Neuronal stem cell (in vitro differentiated cells): ENCODE results near the gene INHBE.
A peak's percentile ranks its signal among the peaks of the same experiment; 100 is the strongest.

Source experiments
- DNase-seq: peaks from one replicate; pipeline ENCODE4 v3.0.0-alpha.2; 2013; ENCODE audit warnings: low spot score
- H2AFZ ChIP-seq: one replicate; pipeline ENCODE4 v1.6.1; 2013; ENCODE audit warnings: mild to moderate bottlenecking, low read length, inconsistent platforms
- H2AK5ac ChIP-seq: 2 replicates; pipeline ENCODE4 v1.6.1; 2013; ENCODE audit warnings: low read depth, mild to moderate bottlenecking, inconsistent platforms, low read length, moderate library complexity, mixed read lengths
- H2BK120ac ChIP-seq: 2 replicates; pipeline ENCODE4 v1.6.1; 2013; ENCODE audit warnings: low read depth, mild to moderate bottlenecking, inconsistent platforms, low read length, moderate library complexity, mixed read lengths
- H2BK12ac ChIP-seq: one replicate; pipeline ENCODE4 v1.6.1; 2013; ENCODE audit warnings: low read length, inconsistent platforms
- H2BK15ac ChIP-seq: 2 replicates; pipeline ENCODE4 v1.6.1; 2013; ENCODE audit warnings: mild to moderate bottlenecking, low read length, inconsistent platforms, mixed read lengths
- H2BK5ac ChIP-seq: one replicate; pipeline ENCODE4 v1.6.1; 2013; ENCODE audit warnings: inconsistent platforms, mild to moderate bottlenecking, low read length, moderate library complexity
- H3K14ac ChIP-seq: one replicate; pipeline ENCODE4 v1.6.1; 2013; ENCODE audit warnings: low read length, inconsistent platforms
- H3K18ac ChIP-seq: 2 replicates; pipeline ENCODE4 v1.6.1; 2013; ENCODE audit warnings: low read length, inconsistent platforms
- H3K23ac ChIP-seq: 2 replicates; pipeline ENCODE4 v1.6.1; 2013; ENCODE audit warnings: low read depth, mild to moderate bottlenecking, mixed read lengths, low read length, inconsistent platforms; ENCODE audit not compliant: poor library complexity
- H3K27ac ChIP-seq: replicated peaks from 3 replicates; pipeline ENCODE4 v1.5.1; 2013; ENCODE audit warnings: low read length, inconsistent platforms
- H3K27me3 ChIP-seq, 3 experiments: 2 replicates each; pipeline ENCODE4 v1.6.1; 2013; ENCODE audit warnings: low read length in 3 of 3, mild to moderate bottlenecking in 2 of 3, inconsistent platforms in 1 of 3, low read depth in 1 of 3, mixed read lengths in 1 of 3, moderate library complexity in 1 of 3; ENCODE audit not compliant: control insufficient read depth in 3 of 3, insufficient read depth in 3 of 3
- H3K36me3 ChIP-seq, 2 donors: replicated peaks in 1 of 2; 2 replicates each; pipeline ENCODE4 v1.6.1; 2013; ENCODE audit warnings: low read length in 2 of 2; ENCODE audit not compliant: control insufficient read depth in 2 of 2, insufficient read depth in 2 of 2
- H3K4ac ChIP-seq: 2 replicates; pipeline ENCODE4 v1.6.1; 2013; ENCODE audit warnings: inconsistent platforms, mild to moderate bottlenecking, low read length, moderate library complexity
- H3K4me1 ChIP-seq, 2 donors: 1 replicate in 1 of 2; 2 replicates in 1 of 2; pipeline ENCODE4 v1.6.1; 2013; ENCODE audit warnings: low read length in 2 of 2, low read depth in 1 of 2; ENCODE audit not compliant: control insufficient read depth in 2 of 2, insufficient read depth in 1 of 2
- H3K4me2 ChIP-seq: one replicate; pipeline ENCODE4 v1.6.1; 2013; ENCODE audit warnings: mild to moderate bottlenecking, low read length, inconsistent platforms; ENCODE audit not compliant: insufficient read depth, poor library complexity, severe bottlenecking
- H3K4me3 ChIP-seq, 2 donors: 2 replicates each; pipeline ENCODE4 v1.5.1; 2013; ENCODE audit warnings: low read length in 2 of 2, mild to moderate bottlenecking in 2 of 2, inconsistent platforms in 1 of 2, moderate library complexity in 1 of 2
- H3K79me1 ChIP-seq: one replicate; pipeline ENCODE4 v1.6.1; 2013; ENCODE audit warnings: low read depth, mild to moderate bottlenecking, inconsistent platforms, low read length, moderate library complexity
- H3K9ac ChIP-seq: one replicate; pipeline ENCODE4 v1.6.1; 2013; ENCODE audit warnings: mild to moderate bottlenecking, low read depth, low read length, inconsistent platforms; ENCODE audit not compliant: poor library complexity
- H3K9me3 ChIP-seq, 2 donors: replicated peaks in 1 of 2; 2 replicates each; pipeline versions ENCODE3 to v1.6.1; 2013; ENCODE audit warnings: low read length in 2 of 2, mild to moderate bottlenecking in 2 of 2, inconsistent platforms in 1 of 2, low read depth in 1 of 2, mixed read lengths in 1 of 2, moderate library complexity in 1 of 2; ENCODE audit not compliant: control insufficient read depth in 2 of 2, insufficient read depth in 1 of 2
- H4K8ac ChIP-seq: one replicate; pipeline ENCODE4 v1.6.1; 2013; ENCODE audit warnings: low read depth, mild to moderate bottlenecking, inconsistent platforms, low read length, moderate library complexity
- H4K91ac ChIP-seq: one replicate; pipeline ENCODE4 v1.6.1; 2013; ENCODE audit warnings: low read length, low read depth, mild to moderate bottlenecking, inconsistent platforms; ENCODE audit not compliant: poor library complexity
- WGBS, 2 donors: extraction: QIAGEN DNeasy Blood & Tissue Kit; methylation state at CpG; one replicate each; pipeline ENCODE4 v1.1.7; 2013; ENCODE audit warnings: missing lambda C conversion rate in 2 of 2, mixed read lengths in 1 of 2; ENCODE audit not compliant: insufficient read length in 2 of 2, insufficient replicate concordance in 1 of 2; ENCODE audit errors: extremely low coverage in 2 of 2; 5-methylcytosine and 5-hydroxymethylcytosine counted together

The INHBE gene

GRCh38 chr12:57479376-57480115 lies 24.4 kb downstream of the INHBE start, which contains the start of gene ARHGAP9:
Gene ARHGAP9, minus strand, starts transcription at chr12:57479866. Its CDS starts 460 bp downstream, at chr12:57479406.
- no peak for DNase-seq
- no peak within 1 kb of the TSS for H3K4me2 ChIP-seq
- no peak within 1 kb of the TSS for H3K4ac ChIP-seq
- no peak within 1 kb of the TSS for H4K91ac ChIP-seq
- no peak within 1 kb of the TSS for H3K9ac ChIP-seq
- H2BK15ac ChIP-seq, result no peak within 1 kb of the TSS
- no peak within 1 kb of the TSS for H2AFZ ChIP-seq
- H3K18ac ChIP-seq, result no peak within 1 kb of the TSS
- peaks cover 21 to 51% (median 50%) of the 10 kb centered on the region in 3 experiments for H3K27me3 ChIP-seq
- no peak within 1 kb of the TSS for H3K23ac ChIP-seq
- H2BK120ac ChIP-seq, result no peak within 1 kb of the TSS
- no peak within 1 kb of the TSS for H3K27ac ChIP-seq
- peaks cover 5 to 23% of the 10 kb centered on the region in 2 donors for H3K4me1 ChIP-seq
- no peak within 1 kb of the TSS for H2BK12ac ChIP-seq
- H2BK5ac ChIP-seq, result no peak within 1 kb of the TSS
- WGBS, 2 donors, result no CpG with 5 or more reads among the region's 6 CpGs
- no peak within 1 kb of the TSS for H3K14ac ChIP-seq
- H2AK5ac ChIP-seq, result no peak within 1 kb of the TSS
- no peaks in the 10 kb centered on the region for H3K79me1 ChIP-seq
- no peak within 1 kb of the TSS for H4K8ac ChIP-seq
- no peak within 1 kb of the TSS for H3K4me3 ChIP-seq
- peaks cover 0 to 2% of the 10 kb centered on the region in 2 donors for H3K9me3 ChIP-seq
- H3K36me3 ChIP-seq, result no peaks in the 10 kb centered on the region

- Histone ChIP-seq H3K14ac (no peak overlapping the region), H3K27ac (no peak overlapping the region), H3K4me1 (peaks cover 0 to 12% of the 10 kb centered on the region in 2 donors), H3K4me3 (no peak overlapping the region), H2BK5ac (no peak overlapping the region), H3K9ac (no peak overlapping the region), H3K36me3 (no peaks in the 10 kb centered on the region), H4K8ac (no peak overlapping the region), H3K18ac (no peak overlapping the region), H3K27me3 (peaks cover 3 to 29% (median 29%) of the 10 kb centered on the region in 3 experiments), H3K9me3 (no peaks in the 10 kb centered on the region), H3K79me1 (no peaks in the 10 kb centered on the region), H3K23ac (no peak overlapping the region), H3K4ac (no peak overlapping the region), H2AFZ (peak overlapping the region; percentile 54), H2AK5ac (no peak overlapping the region), H2BK120ac (no peak overlapping the region), H2BK12ac (no peak overlapping the region), H4K91ac (no peak overlapping the region), H3K4me2 (no peak overlapping the region), H2BK15ac (no peak overlapping the region)
- DNase-seq, result no peak
- no CpG with 5 or more reads among the region's 1 CpG for WGBS, 2 donors
Measured at GRCh38 chr12:57481671-57482070, 26.6 kb downstream of the INHBE start.

- Histone ChIP-seq H3K4me2 (no peak overlapping the region), H2BK5ac (no peak overlapping the region), H3K36me3 (no peaks in the 10 kb centered on the region), H3K4me1 (peaks cover 0 to 2% of the 10 kb centered on the region in 2 donors), H3K9me3 (no peaks in the 10 kb centered on the region), H2BK12ac (no peak overlapping the region), H4K91ac (no peak overlapping the region), H3K27me3 (peaks cover 0 to 15% (median 13%) of the 10 kb centered on the region in 3 experiments), H3K4ac (no peak overlapping the region), H2AFZ (peak overlapping the region; percentile 25), H3K23ac (no peak overlapping the region), H3K18ac (no peak overlapping the region), H3K14ac (no peak overlapping the region), H3K9ac (no peak overlapping the region), H2BK120ac (no peak overlapping the region), H4K8ac (no peak overlapping the region), H2AK5ac (no peak overlapping the region), H3K79me1 (peaks cover 5% of the 10 kb centered on the region), H3K4me3 (no peak overlapping the region), H2BK15ac (no peak overlapping the region), H3K27ac (no peak overlapping the region)
- no CpG with 5 or more reads among the region's 5 CpGs for WGBS, 2 donors
- DNase-seq, result no peak
Measured at GRCh38 chr12:57483466-57483865, 28.4 kb downstream of the INHBE start.

GRCh38 chr12:57485695-57486094 lies 30.6 kb downstream of the INHBE start:
- no peak overlapping the region for H3K4me3 ChIP-seq
- no peak overlapping the region for H3K14ac ChIP-seq
- H3K4ac ChIP-seq, result no peak overlapping the region
- H3K79me1 ChIP-seq, result peaks cover 10% of the 10 kb centered on the region
- no peak overlapping the region for H2AK5ac ChIP-seq
- no peak overlapping the region for H4K91ac ChIP-seq
- peaks cover 12 to 22% of the 10 kb centered on the region in 2 donors for H3K36me3 ChIP-seq
- peak overlapping the region; percentile 23 for H2AFZ ChIP-seq
- H2BK120ac ChIP-seq, result no peak overlapping the region
- no peak overlapping the region for H2BK12ac ChIP-seq
- H3K27ac ChIP-seq, result no peak overlapping the region
- H3K27me3 ChIP-seq, result peaks cover 0 to 3% (median 0%) of the 10 kb centered on the region in 3 experiments
- H3K4me1 ChIP-seq, result peaks cover 3 to 6% of the 10 kb centered on the region in 2 donors
- no peak overlapping the region for H4K8ac ChIP-seq
- H2BK15ac ChIP-seq, result no peak overlapping the region
- no peaks in the 10 kb centered on the region for H3K9me3 ChIP-seq
- H2BK5ac ChIP-seq, result no peak overlapping the region
- H3K9ac ChIP-seq, result no peak overlapping the region
- no peak overlapping the region for H3K18ac ChIP-seq
- no peak overlapping the region for H3K4me2 ChIP-seq
- no peak for DNase-seq
- H3K23ac ChIP-seq, result no peak overlapping the region
